BJ (cell line): ENCODE data around the gene RRAS2. TPM values are rescaled to one million over a fixed set of nuclear protein-coding genes. Genes with fewer than 3 reads are reported as not detected.
A peak's percentile ranks its signal among the peaks of the same experiment; 100 is the strongest.

ENCODE experiments used
- CTCF ChIA-PET: fragments of 350-600 bp; formaldehyde crosslinking; extraction: SDS; loops from one replicate; lab custom pipeline; 2021; ENCODE audit warnings: antibody characterized with exemption, inconsistent platforms; lab: Yijun Ruan, JAX
- POLR2A ChIA-PET: fragments of 300-600 bp; sonication (Branson Sonifier 250); formaldehyde crosslinking; extraction: SDS; loops from one replicate; lab custom pipeline; 2021; ENCODE audit warnings: antibody characterized with exemption; lab: Charles Lee
- DNase-seq: peaks from one replicate; pipeline ENCODE4 v3.0.0-alpha.2; 2011; ENCODE audit warnings: low read depth
- H3K27me3 ChIP-seq: 2 replicates; pipeline ENCODE4 v1.6.0; 2011; ENCODE audit warnings: low read length; ENCODE audit not compliant: control insufficient read depth, insufficient read depth
- H3K36me3 ChIP-seq: 2 replicates; pipeline ENCODE4 v1.5.1; 2011; ENCODE audit warnings: low read length; ENCODE audit not compliant: control insufficient read depth, insufficient read depth
- H3K4me3 ChIP-seq: 2 replicates; pipeline ENCODE4 v1.5.1; 2011; ENCODE audit warnings: low read depth, mild to moderate bottlenecking, control low read depth, low read length
- polyA plus RNA-seq: library from polyadenylated mRNA; depleted of rRNA; stranded (reverse); fragments of >200 nt; gene quantifications from 2 replicates; pipeline ENCODE4 v1.2.3, GENCODE V29; 2011
- TF ChIP-seq, protein P1 (sequence below): IDR thresholded peaks from 2 replicates; pipeline ENCODE4 v1.5.1; 2011; ENCODE audit warnings: low read depth, mild to moderate bottlenecking, control low read depth, inconsistent platforms, low read length, moderate library complexity; ENCODE audit not compliant: insufficient read depth

Gene RRAS2
- polyA plus RNA-seq, 1 experiment, result 29.1 TPM

DNA sequence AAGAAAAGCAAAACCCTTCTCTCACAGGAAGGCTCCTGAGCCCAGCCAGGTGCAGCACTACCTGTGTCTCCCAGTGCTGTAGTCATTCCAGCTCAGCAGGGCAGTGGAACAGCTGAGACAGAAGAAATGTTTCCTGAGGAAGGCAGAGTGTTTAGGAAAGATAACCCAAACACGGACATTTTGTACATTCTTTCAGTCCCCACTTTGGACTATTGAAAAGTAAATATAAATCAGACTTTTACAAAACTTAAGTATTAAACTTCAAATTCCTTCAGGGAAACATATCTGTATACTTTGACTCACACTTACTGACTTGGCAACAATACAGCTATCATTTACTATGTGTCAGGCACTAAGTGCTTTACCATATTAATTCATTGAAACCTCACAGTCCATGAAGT is 40.4 kb downstream of the RRAS2 start:
- POLR2A ChIA-PET, result no interaction called here
- CTCF ChIA-PET, result interaction anchor here (0.7 to 1.4 kb wide), 4 partner anchors 10 to 44 kb away, joined by 3 to 5 read pairs (median 3); no protein-coding TSS in a partner anchor
- no peak for DNase-seq
- TF ChIP-seq, protein P1, sequence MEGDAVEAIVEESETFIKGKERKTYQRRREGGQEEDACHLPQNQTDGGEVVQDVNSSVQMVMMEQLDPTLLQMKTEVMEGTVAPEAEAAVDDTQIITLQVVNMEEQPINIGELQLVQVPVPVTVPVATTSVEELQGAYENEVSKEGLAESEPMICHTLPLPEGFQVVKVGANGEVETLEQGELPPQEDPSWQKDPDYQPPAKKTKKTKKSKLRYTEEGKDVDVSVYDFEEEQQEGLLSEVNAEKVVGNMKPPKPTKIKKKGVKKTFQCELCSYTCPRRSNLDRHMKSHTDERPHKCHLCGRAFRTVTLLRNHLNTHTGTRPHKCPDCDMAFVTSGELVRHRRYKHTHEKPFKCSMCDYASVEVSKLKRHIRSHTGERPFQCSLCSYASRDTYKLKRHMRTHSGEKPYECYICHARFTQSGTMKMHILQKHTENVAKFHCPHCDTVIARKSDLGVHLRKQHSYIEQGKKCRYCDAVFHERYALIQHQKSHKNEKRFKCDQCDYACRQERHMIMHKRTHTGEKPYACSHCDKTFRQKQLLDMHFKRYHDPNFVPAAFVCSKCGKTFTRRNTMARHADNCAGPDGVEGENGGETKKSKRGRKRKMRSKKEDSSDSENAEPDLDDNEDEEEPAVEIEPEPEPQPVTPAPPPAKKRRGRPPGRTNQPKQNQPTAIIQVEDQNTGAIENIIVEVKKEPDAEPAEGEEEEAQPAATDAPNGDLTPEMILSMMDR, result no peak
- Histone ChIP-seq H3K36me3 (no peaks in the 10 kb centered on the region), H3K4me3 (no peak overlapping the region), H3K27me3 (no peaks in the 10 kb centered on the region)

DNA sequence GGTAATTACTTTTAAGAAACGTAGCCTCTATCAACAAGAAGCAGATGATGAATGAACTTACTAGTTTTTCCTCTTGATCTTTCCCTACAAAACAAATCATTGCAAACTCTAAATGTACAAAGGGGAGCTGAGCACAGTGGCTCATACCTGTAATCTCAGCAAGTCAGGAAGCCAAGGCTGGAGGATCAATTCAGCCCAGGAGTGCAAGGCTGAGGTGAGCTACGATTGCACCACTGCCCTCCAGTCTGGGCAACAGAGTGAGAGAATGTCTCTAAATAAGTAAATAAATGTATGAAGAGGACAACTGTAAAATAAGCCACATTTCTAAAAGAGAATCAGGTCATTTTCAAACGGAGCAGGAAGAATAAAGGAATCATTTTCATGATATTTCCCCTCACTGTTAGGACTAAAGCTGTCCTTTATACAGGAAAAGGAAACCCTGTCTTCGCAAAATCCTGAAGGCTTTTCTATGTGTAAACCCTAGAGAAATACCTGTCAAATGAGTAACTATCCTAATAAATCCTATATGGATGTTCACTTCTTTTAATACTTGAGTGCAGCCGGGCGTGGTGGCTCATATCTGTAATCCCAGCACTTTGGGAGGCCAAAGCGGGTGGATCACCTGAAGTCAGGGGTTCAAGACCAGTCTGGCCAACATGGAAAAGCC is 41.2 kb downstream of the RRAS2 start:
- Histone ChIP-seq H3K36me3 (no peaks in the 10 kb centered on the region), H3K27me3 (no peaks in the 10 kb centered on the region), H3K4me3 (no peak overlapping the region)
- DNase-seq, result no peak
- CTCF ChIA-PET, result interaction anchor here (0.9 to 1.4 kb wide), 3 partner anchors 9 to 43 kb away, joined by 3 to 5 read pairs (median 3); no protein-coding TSS in a partner anchor
- TF ChIP-seq, protein P1, result no peak
- POLR2A ChIA-PET, result no interaction called here

DNA sequence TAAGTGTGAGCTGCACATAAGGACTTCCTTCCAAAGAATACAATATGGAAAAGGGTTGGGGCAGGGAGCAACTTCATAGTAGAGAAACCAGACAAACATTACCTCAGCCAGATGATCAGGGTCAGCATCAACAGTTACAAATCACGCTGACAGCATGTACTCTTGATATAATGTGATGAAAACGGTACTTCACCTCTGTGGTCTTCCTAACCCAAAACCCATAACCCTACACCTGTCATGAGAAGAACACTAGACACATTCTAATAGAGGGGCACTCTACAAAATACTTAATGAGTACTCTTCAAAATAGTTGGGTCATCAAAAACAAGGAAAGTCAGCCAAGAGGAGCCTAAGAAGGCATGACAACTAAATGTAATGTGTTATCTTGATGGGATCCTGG is 43.9 kb downstream of the RRAS2 start:
- TF ChIP-seq, protein P1, result no peak
- Histone ChIP-seq H3K27me3 (no peaks in the 10 kb centered on the region), H3K4me3 (no peak overlapping the region), H3K36me3 (no peaks in the 10 kb centered on the region)
- POLR2A ChIA-PET, result no interaction called here
- DNase-seq, result no peak
- CTCF ChIA-PET, result no interaction called here

DNA sequence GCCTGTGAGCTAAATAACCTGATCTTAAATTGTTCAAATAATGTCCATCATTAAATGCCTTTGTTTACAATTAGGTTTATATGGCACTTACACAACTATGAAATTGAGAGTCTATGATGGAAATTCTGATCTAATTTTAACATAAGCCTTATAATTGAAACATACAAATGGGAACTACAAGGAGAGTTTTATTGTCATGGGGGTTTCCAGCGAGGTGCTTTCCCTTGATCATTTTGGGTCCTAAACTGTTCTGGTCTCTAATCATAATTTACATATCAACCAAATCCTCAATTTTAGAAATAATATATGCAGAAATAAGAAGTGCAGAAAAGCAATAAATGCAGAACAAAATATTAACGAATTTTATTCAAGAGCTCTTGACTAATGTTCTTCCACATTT is 44.9 kb downstream of the RRAS2 start:
- Histone ChIP-seq H3K27me3 (no peaks in the 10 kb centered on the region), H3K4me3 (no peak overlapping the region), H3K36me3 (no peaks in the 10 kb centered on the region)
- ChIA-PET POLR2A (no interaction called here), CTCF (interaction anchor here (0.6 to 1.0 kb wide), 3 partner anchors 13 to 52 kb away, joined by 3 to 7 read pairs (median 3); no protein-coding TSS in a partner anchor)
- TF ChIP-seq, protein P1, result no peak
- no peak for DNase-seq

DNA sequence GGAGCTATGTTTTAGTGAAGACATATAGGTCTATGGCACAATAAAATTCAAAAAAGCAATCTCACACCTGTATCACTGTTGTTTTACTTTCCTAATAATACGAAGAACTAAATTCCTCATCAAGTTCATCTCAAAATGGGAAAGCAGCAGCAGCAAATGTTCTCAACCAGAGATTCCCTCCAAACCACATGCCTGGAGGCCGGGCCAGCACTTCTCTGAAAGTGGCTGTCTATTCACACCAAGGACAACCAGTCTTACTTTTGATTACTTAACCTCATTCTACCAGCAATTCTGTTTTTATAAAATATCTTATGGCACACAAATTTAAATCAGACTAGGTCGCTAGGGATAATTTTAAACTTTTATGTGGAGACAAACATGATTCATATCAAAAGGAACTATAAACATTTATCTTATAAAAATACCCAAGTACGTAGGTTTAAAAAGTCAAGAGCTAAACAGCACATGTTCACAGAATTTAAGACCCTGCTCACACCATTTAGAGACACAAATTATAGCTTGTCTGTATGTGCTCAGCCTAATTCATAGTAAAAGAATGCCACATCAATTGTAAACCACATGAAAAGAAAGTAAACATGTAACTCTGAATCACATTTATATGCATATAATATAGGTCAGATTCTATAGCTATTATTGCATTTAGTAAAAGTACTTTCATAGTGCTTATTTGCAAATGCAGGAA is 46.1 kb downstream of the RRAS2 start:
- no peak overlapping the region for H3K4me3 ChIP-seq
- no peaks in the 10 kb centered on the region for H3K27me3 ChIP-seq
- DNase-seq, result peak; percentile 62
- no peaks in the 10 kb centered on the region for H3K36me3 ChIP-seq
- ChIA-PET POLR2A (interaction anchor here (0.7 kb wide), 1 partner anchor 82 kb away, joined by 3 read pairs; no protein-coding TSS in a partner anchor), CTCF (interaction anchor here (1.0 kb wide), 1 partner anchor 12 kb away, joined by 3 read pairs; no protein-coding TSS in a partner anchor)
- TF ChIP-seq, protein P1, result no peak
